ENCODE results near the gene DDX19B.
"Not testable (repeated sequence)": the region's sequence is repeated elsewhere in the genome, so short reads cannot be mapped to it uniquely, and the experiment has no call there.

GRCh38 chr16:70259903-70260302 is 39.1 kb upstream of the DDX19B start:
- not testable (repeated sequence) for TF ChIP-seq CTCF, EZH2 (IDR thresholded peaks at IDR 0.05)

Measured in neural progenitor cell (in vitro differentiated cells).